ENCODE data around the gene NDC1. TPM values are rescaled to one million over a fixed set of nuclear protein-coding genes. Genes with fewer than 3 reads are reported as not detected.

NDC1 gene
- polyA plus RNA-seq, 12 donors = 9.1 to 17.2 (median 13.8) TPM; not detected in 1

DNA sequence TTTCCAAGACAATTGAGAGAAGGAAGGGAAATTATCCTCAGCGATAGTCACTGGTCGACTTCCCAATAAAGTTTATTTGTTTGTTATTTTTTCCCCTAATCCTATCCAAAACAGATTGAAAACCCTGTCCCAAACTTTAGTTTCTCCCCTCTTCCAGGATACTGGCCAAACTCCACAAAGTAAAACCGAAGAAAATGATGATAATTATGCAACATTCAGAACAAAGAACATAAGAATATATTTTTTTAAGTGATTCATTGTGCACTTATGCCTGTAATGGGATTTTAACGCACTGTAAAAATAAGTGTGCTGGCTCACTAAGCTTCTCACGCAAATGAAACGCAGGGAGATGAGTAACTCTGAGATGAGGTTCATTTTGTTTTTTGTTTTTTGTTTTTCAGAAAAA lies 105.2 kb downstream of the NDC1 start:
- no peak for DNase-seq

DNA sequence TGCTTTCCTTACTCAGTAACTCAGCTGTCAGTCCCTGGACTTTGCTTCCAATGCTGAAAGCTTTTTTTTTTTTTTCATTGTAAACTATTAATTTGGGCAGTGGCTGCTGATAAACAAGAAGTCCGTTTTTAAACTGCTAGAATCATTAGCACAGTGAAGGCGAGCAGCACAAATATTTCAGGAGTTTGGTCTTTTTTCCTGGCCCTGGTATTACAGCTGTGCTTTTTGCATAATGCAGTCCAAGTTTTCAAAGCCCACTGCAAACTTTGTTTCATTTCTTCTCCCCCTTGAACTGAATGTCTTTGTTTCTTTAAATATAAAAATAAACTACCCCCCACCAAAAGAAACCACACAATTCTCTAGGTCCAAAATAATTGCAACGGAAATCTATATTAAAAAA lies 105.7 kb downstream of the NDC1 start:
- DNase-seq = no peak

GRCh38 chr1:53731779-53732305 lies 106.3 kb downstream of the NDC1 start:
- DNase-seq = no peak

DNA sequence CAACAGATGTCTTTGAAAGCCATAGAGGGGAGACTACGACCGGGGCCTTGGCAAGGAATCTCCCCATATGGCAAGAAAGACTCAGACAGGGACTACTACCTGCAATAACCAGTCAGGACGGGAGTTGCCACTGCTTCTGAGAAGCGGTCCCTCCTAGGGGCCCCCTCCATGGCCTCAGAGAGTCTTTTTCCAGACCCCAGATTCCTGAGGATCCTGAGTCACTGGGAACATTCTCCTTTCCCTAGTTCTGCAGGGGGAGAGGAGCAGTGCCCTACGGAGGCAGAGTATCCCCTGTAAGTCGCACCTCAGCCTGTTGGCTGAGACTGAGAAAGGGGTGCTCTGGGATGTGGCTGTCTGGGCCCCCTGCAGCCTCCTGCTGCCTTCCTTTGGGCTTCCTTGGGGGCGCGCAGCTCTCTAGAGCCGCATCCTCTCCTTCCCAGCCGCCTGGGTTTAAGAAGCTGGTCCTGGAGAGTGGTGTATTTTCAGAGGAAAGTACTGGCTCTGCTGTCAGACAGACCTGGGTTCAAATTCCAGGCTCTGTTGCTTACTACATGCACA lies 107.0 kb downstream of the NDC1 start:
- DNase-seq = no peak

DNA sequence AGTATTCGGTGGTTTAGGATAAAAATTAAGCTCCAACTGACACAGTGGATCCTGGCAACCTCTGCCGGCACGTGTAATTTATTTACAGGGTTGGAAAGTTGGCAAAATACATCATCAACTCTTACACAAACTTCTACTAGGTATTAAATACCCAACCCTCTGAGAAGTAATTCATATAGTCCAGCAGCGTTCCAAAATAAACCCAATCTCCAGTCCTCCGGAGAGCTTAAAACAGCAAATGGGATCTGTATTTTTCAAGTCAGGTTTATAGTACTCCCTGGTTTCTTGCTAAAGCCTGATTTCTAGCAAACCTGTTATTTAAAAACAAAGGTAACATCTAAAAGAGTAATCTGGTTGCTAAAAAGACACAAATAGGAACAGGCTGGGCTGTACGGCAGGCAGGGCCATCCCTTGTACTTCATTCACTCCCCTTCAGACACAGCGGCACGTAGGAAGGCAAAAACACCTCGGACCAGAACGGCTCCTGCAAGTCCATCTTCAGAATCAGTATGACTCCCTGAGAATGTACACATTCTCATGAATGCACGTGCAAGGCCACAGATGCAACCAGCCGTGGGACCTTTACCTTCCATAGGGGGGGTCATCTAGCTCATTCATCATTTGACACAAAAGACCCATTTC lies 107.8 kb downstream of the NDC1 start:
- DNase-seq = no peak

DNA sequence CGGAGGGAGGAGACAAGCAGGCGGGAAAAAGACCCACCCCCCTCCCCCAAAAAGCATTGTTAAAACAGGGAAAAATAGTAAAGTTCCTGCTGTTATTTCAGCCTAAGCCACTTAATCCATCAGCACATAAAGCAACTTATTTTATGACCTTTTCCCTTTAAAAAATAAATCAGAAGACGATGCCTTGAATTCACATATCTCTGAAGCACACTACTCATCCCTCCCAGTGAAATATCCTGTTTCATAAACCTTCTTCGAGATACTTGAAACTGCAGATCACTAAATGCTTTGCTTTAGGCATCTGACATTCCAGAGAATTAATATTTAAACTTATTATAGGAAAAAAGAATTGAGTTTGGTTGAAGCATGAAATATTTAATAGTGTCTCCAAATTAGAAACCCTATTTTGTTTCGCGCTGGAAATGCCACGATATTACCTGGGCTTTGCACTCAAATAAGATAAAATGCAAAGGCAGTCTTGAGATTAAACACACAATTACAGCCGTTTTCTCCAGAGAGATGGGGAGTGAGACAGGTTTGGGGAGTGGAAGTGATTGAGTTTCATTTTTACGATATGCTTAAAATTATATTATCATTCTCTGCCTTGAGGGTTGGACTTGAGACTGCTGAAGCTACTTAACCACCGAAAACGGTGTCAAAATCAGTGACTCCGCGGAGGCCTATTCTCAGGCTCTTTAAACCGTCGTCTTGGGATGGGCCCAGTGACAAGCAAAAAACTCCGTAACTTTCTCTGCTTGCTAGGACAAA lies 108.5 kb downstream of the NDC1 start:
- no peak for DNase-seq

DNA sequence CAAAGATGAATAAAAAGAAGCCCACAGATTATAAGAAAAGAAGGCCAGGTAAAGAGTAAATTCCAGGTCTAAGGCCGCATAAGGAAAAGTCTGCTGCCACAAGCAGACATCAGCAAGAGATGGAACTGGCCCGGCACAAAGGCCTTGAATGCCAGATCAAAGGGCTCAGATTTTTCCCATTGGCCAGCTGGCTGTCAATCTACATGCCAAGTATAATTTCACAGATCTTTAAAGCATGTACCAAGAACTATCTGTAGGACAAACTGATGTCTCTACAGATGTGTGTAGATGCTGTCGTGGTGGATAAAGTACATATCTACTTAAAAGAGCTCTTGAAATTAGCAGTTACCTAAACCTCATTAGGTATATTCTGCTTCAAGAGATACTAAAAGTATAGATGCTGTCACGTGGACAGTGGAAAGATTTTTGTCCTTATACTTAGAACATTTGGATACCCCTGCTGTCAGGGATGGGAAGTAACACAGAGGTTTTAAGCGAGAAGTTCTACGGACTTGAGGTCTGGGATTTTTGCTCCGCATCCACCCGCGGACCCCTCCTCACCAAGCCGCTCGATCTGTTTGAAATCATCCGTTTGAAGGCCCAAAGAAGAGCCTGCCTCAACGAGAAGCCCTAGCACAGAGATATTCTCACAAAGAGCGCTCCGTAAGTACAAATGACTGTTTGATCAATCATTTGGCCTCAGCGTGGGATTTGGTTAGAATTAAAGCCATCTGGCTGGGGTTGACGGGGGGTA lies 109.2 kb downstream of the NDC1 start:
- no peak for DNase-seq

- no peak for DNase-seq
These were observed 109.9 kb downstream of the NDC1 start for GRCh38 chr1:53728196-53728595.

GRCh38 chr1:53727461-53728092 lies 110.5 kb downstream of the NDC1 start:
- DNase-seq = no peak

- no peak for DNase-seq
These were observed 112.0 kb downstream of the NDC1 start for GRCh38 chr1:53726009-53726600.

GRCh38 chr1:53725238-53725689 lies 112.8 kb downstream of the NDC1 start:
- no peak for DNase-seq

DNA sequence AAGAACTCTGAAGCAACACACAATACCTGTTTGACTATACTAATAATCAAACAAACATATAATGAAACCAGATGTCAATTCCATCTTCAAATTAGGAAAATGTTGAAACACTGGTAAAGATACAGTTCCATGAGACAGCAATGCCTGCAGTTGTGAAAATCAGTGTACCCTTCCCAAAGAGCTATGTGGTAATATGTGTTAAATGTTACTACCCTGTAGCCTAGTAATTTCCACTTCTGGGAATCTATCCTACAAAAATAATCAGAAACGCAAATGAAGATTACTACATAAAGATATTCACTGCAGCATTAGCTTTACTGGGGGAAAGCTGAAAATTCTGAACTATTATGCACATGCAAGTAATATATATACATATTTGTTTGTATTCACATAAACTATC lies 116.1 kb downstream of the NDC1 start:
- DNase-seq = no peak

DNA sequence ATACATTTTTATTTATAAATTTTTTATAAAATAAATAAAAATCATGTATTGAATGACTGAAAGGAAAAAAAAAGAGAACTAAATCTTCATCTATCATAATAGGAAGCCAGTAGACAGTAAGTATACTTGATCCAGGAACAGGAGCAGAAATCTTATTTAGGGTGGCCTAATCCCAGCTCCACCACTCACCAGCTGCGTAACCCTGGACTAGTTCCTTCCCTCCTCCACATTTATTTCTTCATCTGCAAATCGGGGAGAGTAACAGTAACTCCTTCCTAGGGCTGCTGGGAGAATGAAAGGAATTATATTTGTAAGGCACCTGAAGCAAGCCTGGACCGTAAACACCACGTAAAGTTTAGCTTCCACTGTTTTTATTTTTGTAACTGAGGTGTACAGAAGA lies 117.0 kb downstream of the NDC1 start:
- no peak for DNase-seq

- no peak for DNase-seq
These were observed 118.6 kb downstream of the NDC1 start for GRCh38 chr1:53719469-53719868.

- DNase-seq = no peak
These were observed 119.7 kb downstream of the NDC1 start for GRCh38 chr1:53718443-53718842.

GRCh38 chr1:53717025-53717804 lies 120.9 kb downstream of the NDC1 start:
- DNase-seq = no peak

GRCh38 chr1:53716150-53716549 lies 121.9 kb downstream of the NDC1 start:
- no peak for DNase-seq

DNA sequence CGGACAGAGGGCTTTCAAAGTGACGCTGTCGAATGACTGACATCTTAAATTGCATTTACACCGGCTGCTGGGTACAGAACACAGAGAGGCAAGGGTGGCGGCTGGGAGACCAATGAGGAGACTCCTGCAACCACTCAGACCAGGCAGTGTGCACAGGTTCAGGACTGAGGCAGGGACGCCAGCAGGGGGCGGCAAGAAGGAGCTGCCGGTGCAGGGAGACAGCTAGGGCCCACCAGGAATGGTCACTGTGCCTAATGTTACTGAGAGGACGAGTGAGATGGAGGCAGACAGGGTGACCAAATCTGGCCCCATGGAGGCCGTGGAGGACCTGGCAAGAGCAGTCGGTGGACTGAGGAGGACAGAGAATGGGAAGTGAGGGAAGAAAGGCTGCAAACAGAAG lies 122.6 kb downstream of the NDC1 start:
- no peak for DNase-seq
